Stimulated activated CD4-positive, alpha-beta T cell treated with anti-CD3 and anti-CD28 coated beads, Interleukin-4, amount 100 ng/mL, for 1 hour (primary cell): ENCODE measurements around the gene SLC25A42.

Experiments used
- DNase-seq: peaks from one replicate; pipeline ENCODE4 v3.0.0-alpha.2; 2020

SLC25A42 gene

DNA sequence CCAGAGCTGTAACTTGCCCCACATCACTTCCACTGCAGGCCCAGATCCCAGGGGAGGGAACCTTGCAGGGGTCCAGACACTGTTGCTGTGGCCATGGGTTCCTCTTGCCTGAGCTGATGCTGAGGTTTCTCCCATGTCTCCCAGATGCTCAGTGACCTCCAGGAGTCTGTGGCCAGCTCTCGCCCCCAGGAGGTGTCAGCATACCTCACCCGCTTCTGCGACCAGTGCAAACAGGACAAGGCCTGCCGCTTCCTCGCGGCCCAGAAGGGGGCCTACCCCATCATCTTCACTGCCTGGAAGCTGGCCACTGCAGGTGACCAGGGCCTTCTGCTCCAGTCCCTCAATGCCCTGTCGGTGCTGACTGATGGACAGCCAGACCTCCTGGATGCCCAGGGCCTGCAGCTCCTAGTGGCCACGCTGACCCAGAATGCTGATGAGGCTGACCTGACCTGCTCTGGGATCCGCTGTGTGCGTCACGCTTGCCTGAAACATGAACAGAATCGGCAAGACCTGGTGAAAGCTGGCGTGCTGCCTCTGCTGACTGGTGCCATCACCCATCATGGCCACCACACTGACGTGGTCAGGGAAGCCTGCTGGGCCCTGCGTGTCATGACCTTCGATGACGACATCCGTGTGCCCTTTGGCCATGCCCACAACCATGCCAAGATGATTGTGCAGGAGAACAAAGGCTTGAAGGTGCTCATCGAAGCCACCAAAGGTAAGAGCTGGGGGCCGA lies 12.1 kb upstream of the SLC25A42 start:
- DNase-seq = no peak

GRCh38 chr19:19052921-19053320 lies 10.9 kb upstream of the SLC25A42 start:
- DNase-seq = no peak

GRCh38 chr19:19053508-19054314 lies 10.1 kb upstream of the SLC25A42 start:
- DNase-seq = peak; percentile 61

GRCh38 chr19:19054315-19054938 lies 9.4 kb upstream of the SLC25A42 start:
- no peak for DNase-seq

DNA sequence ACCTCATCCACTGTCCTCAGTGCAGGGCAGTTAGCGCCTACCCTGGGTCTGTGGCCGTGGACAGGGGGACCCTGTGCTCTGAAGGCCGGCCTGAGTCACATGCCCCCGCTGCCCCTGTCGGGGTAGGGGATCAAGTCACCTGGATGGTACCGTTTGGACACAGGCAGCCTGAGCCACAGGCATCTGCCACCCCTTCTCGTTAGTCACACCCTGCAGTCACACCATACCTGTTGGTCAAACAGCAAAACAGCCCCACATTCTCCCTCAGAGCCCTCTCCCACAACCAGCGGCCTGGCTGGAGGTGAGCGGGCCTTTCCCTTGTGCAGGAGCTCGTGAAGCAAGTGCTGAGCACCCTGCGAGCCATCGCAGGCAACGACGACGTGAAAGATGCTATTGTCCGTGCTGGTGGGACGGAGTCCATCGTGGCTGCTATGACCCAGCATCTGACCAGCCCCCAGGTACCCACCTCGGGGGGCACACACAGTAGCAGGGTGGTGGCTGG lies 8.8 kb upstream of the SLC25A42 start:
- DNase-seq = no peak

DNA sequence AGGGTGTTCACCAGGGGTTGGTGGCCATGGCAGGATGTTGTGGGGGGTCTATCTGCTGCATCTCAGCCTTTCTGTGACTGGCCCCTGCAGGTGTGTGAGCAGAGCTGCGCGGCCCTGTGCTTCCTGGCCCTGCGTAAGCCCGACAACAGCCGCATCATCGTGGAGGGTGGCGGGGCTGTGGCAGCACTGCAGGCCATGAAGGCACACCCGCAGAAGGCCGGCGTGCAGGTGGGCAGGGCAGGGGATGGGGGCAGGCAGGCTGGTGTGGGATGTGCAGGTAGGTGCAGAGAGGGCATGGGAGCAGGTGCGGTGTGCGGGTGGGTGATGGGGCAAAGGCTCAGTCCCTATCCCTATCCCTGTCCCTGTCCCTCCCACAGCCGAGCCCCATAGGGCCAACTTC lies 8.1 kb upstream of the SLC25A42 start:
- no peak for DNase-seq

GRCh38 chr19:19056636-19057275 lies 7.0 kb upstream of the SLC25A42 start:
- no peak for DNase-seq

DNA sequence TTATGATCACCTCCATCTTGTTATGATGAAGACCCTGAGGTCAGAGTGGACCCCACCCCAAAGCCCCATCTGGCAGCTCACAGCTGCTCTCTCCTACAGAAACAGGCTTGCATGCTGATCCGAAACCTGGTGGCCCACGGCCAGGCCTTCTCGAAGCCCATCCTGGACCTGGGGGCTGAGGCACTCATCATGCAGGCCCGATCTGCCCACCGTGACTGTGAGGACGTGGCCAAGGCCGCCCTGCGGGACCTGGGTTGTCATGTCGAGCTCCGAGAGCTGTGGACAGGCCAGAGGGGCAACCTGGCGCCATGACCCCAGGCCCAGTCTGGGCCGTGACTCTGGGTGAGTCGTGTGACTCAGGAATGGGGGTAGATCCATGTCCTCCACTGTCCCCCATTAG lies 6.5 kb upstream of the SLC25A42 start:
- DNase-seq = no peak

- DNase-seq = no peak
Observed at GRCh38 chr19:19057720-19058119, 6.1 kb upstream of the SLC25A42 start.

- DNase-seq = no peak
Observed at GRCh38 chr19:19059018-19059836, 4.6 kb upstream of the SLC25A42 start.

DNA sequence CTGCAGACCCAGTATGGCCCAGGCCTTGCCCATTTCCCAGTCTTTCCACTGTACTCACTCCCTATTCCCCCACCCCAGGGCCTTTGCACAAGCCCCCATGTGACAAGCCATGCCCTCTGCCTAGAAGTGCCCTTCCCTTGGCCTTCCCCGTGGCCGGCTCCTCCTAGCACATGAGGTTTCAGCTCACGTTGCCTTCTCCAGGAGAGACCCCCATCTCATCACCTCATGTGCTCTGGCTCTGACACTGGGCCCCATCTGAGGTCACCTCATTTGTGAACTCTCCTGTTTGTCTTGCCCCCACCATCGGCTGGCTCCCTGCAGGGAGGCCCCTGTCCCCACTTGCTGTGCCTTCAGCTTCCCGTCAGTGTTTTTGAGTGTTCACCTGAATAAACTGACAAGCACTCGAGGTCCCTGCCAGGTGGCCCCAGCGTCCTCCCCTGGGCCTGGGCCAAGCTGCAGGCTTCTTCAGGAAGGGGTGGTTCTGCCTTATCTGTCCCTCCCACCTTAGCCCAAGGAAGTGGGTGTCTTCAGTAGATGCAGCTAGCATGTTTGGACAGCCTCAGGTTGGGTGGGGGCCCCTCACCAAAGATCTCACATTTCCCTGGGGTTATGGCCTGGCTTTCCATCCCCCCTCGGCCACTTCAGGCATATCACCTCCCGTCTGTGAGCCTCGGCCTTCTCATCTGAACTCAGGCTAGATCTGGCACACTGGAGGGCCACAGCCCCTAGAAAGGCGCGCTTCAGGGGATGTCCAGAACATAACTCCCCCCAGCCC lies 3.8 kb upstream of the SLC25A42 start:
- no peak for DNase-seq

DNA sequence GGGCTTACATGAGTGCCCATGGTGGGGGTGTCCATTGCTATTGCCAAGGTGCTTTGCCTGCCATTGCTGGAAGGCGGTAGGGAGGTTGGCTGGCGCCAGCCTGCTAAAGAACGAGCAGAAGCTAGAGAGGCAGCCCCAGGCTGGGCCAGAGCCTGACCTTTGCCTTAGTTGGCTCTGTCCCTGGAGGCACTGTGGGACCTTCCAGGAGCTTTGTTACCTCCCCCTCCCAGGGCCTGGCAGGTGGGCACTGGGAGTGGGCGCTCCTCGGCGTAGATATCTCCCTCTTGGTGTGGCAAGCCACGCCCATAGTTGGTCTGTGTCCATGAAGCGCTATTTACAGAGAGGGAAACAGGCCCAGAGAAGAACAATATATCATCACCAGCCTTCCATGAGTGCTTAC lies 2.3 kb upstream of the SLC25A42 start:
- DNase-seq = no peak

DNA sequence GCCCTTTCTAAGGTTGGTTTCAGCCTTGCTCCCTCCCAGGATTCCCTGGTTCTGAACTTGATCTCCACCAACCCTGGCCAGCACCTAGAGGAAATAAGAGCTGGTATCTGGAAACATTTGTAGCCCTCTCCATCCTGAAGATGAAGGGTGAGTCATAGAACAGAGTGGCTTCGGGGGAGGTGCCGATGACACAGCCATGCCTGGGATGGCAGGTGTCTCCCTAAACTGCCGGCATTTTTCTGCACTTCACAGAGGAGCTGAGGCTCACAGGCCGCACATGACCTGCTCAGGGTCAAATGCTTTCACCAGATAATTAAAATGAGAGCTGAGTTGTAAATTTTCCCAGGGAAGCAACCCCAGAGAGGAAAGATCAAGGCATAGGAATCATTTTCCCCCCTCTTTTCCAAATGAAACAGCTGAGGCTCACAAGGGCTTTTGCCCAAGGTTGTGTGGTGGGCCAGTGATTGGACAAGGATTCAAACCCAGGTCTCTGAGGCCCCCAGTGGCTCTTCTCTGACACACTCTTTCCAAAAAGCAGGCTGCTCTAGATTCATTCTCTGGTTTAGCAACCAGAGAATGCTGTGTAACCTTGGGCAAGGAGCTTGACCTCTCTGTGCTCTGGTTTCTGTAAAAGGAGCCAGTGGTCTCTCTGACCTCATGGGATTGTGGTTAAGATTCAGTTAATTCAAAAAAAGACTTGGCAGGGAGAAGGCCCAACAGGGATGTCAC lies 1.2 kb upstream of the SLC25A42 start:
- peak; percentile 26 for DNase-seq

DNA sequence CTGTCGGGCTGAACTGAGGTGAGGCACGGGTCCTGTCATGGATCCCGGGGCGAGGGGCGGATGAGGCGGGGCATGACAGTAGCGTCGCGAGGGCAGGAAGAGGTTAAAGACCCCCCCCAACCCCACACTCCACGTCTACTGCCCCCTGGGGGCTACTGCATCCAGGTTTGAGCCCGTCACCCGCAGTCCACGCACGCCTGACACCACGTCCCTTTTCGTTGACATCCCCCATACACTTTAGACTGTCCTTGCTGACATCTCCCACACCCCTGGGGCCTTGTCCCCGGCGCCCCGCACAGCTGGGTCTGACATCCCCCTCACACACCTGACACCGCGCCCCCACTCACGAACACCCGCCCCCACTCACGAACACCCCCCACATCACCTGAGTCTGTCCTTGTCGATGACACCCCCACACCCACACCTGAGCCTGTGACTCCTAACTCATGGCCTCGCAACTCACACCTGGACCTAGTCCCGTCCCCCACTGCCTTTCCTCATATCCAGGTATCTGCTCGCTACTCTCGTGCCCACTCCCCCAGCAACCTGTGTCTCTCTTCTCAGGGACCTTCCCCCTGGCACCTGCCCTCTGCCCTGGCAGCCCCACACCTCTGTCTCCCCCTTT lies 416 bp downstream of the SLC25A42 start:
- DNase-seq = no peak

DNA sequence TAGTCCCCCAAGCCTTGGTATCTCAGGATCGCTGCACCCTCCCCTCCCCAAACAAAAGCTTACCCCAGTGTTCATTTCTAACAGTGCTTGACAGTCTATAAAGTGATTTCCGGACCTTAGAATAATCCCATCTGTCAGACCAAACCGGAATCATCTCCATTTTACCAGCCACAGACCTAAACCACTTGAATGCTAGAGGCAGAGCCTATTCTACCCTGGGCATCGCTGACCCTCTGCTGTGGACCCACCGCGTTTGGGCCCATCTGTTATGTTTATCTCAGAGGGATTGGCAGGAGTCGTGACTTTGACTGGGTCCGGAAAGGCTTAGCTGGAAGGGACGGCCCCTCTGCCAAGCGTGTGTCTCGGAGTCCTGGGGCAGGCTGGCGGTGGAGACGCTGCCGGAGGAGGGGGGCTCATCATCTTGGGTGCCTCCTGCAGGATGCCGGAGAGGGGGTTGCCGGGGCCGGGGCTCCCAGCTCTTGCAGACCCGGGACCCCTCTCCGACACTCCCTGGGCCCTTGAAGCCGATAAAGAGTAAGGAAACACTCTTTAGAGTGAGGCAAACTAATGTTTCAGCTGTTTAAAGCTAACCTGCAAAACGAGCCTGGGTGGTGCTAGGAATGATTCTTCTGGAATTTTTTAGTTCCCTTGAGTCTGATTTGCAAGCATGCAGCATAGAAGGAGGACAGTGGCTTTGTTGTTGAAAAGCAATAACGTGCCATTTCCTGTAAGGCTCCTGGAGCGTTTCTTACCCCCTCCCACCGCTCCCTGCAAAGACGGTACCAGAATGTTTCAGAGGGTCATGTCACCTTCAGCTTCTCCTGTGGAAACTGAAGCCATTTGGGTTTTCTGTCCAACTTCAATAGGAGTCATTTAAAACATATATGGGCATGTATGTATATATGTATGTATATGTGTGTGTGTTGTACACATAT lies 1.3 kb downstream of the SLC25A42 start:
- peak; percentile 31 for DNase-seq

- no peak for DNase-seq
Observed at GRCh38 chr19:19067276-19068072, 3.7 kb downstream of the SLC25A42 start.

DNA sequence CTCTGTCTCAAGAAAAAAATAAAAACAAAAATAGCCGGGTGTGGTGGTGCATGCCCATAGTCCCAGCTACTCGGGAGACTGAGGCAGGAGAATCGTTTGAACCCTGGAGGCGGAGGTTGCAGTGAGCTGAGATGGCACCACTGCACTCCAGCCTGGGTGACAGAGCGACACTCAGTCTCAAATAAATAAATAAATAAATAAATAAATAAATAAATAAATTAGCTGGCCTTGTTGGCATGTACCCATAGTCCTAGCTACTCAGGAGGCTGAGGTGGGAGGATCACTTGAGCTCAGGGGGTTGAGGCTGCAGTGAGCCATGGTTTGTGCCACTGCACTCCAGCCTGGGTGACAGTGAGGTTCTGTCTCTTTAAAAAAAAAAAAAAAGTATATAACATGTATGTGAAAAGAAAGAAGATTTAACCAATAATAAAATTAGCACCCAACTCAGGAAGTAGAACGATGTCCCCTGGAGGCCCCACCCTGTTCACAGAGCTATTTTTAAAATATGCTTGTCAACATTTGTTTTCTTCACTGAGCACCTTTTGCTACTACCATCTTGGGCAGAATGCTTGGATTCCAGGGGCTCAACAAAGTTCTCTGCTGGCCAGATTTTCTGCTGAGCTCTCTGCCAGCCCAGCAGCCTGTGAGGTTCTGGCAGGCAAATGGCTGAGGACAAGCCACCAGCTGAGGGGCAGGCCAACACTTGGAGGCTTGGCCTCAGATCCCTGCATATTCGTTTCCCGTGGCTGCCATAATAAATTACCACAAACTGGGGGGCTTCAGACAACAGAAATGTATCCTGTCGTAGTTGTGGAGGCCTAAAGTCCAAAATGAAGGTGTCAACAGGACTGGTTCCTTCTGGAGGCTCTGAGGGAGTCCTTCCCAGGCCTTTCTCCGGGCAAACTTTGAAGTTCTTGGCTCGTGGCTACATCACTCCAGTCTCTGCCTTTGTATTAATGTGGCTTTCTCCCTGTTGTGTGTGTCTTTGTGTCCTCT lies 5.2 kb downstream of the SLC25A42 start:
- DNase-seq = no peak
